CD14-positive monocyte (primary cell): ENCODE data around the gene P3H4. TPM values are rescaled to one million over a fixed set of nuclear protein-coding genes. Genes with fewer than 3 reads are reported as not detected.

Source experiments
- DNase-seq, 3 donors: peaks; one replicate each; pipeline ENCODE4 v3.0.0-alpha.2; 2011 to 2022
- H2AFZ ChIP-seq: 2 replicates; pipeline ENCODE4 v1.6.0; 2012; ENCODE audit warnings: mild to moderate bottlenecking, low read depth, low read length, inconsistent platforms; ENCODE audit not compliant: insufficient read depth, poor library complexity, severe bottlenecking
- H3K27ac ChIP-seq, 2 donors: 1 replicate in 1 of 2; 2 replicates in 1 of 2; pipeline ENCODE4 v1.5.1; 2012 to 2013; ENCODE audit warnings: low read length in 2 of 2, control low read depth in 1 of 2, inconsistent platforms in 1 of 2, low read depth in 1 of 2, mild to moderate bottlenecking in 1 of 2
- H3K27me3 ChIP-seq, 2 donors: one replicate each; pipeline versions ENCODE4 v1.6.0 to v1.6.1; 2011 to 2013; ENCODE audit warnings: low read length in 2 of 2; ENCODE audit not compliant: control insufficient read depth in 2 of 2, insufficient read depth in 2 of 2
- H3K36me3 ChIP-seq, 2 donors: replicated peaks in 1 of 2; 1 replicate in 1 of 2; 2 replicates in 1 of 2; pipeline versions ENCODE4 v1.5.1 to v1.6.1; 2012 to 2013; ENCODE audit warnings: low read length in 2 of 2, control low read depth in 1 of 2, inconsistent platforms in 1 of 2, mild to moderate bottlenecking in 1 of 2; ENCODE audit not compliant: insufficient read depth in 2 of 2, control insufficient read depth in 1 of 2
- H3K4me1 ChIP-seq, 2 donors: 1 replicate in 1 of 2; 2 replicates in 1 of 2; pipeline versions ENCODE4 v1.5.1 to v1.6.1; 2012 to 2013; ENCODE audit warnings: low read length in 2 of 2, control low read depth in 1 of 2, inconsistent platforms in 1 of 2, mild to moderate bottlenecking in 1 of 2, moderate library complexity in 1 of 2; ENCODE audit not compliant: insufficient read depth in 2 of 2, control insufficient read depth in 1 of 2
- H3K4me2 ChIP-seq: replicated peaks from 2 replicates; pipeline ENCODE3; 2012; ENCODE audit warnings: low read length, moderate library complexity, mild to moderate bottlenecking; ENCODE audit not compliant: poor library complexity, severe bottlenecking; ENCODE audit errors: extremely low read depth
- H3K4me3 ChIP-seq, 3 experiments: fragments of 200-600 bp in 1 of 3; sonication (generic) in 1 of 3; replicated peaks in 1 of 3; 1 replicate in 2 of 3; 2 replicates in 1 of 3; pipeline ENCODE4 v1.5.1; 2011 to 2013; ENCODE audit warnings: low read length in 3 of 3, mild to moderate bottlenecking in 3 of 3, control low read depth in 2 of 3, low read depth in 2 of 3, inconsistent platforms in 1 of 3, moderate library complexity in 1 of 3
- H3K79me2 ChIP-seq: 2 replicates; pipeline ENCODE4 v1.6.0; 2012; ENCODE audit warnings: mild to moderate bottlenecking, control low read depth, inconsistent platforms, low read length, moderate library complexity; ENCODE audit not compliant: insufficient read depth
- H3K9ac ChIP-seq: 2 replicates; pipeline ENCODE4 v1.6.0; 2017; ENCODE audit warnings: low read length, mild to moderate bottlenecking; ENCODE audit not compliant: insufficient read depth, poor library complexity, severe bottlenecking
- H3K9me3 ChIP-seq, 2 donors: replicated peaks in 1 of 2; 1 replicate in 1 of 2; 2 replicates in 1 of 2; pipeline versions ENCODE4 v1.5.1 to v1.6.1; 2012 to 2013; ENCODE audit warnings: low read length in 2 of 2, control low read depth in 1 of 2; ENCODE audit not compliant: control insufficient read depth in 1 of 2, insufficient read depth in 1 of 2
- H4K20me1 ChIP-seq: 2 replicates; pipeline ENCODE4 v1.6.0; 2012; ENCODE audit warnings: mild to moderate bottlenecking, low read length, control low read depth, moderate library complexity; ENCODE audit not compliant: insufficient read depth
- H3K27ac Mint-ChIP-seq, 7 donors: one replicate each; pipeline ENCODE4 v1.8.0; 2020; ENCODE audit warnings: mild to moderate bottlenecking in 7 of 7, mixed read lengths in 7 of 7, moderate library complexity in 6 of 7, inconsistent platforms in 2 of 7
- H3K27me3 Mint-ChIP-seq, 3 donors: one replicate each; pipeline ENCODE4 v1.8.0; 2021 to 2022; ENCODE audit warnings: low read depth in 3 of 3, mild to moderate bottlenecking in 3 of 3, mixed read lengths in 3 of 3, moderate library complexity in 3 of 3, inconsistent platforms in 1 of 3
- H3K36me3 Mint-ChIP-seq, 2 donors: one replicate each; pipeline ENCODE4 v1.8.0; 2020; ENCODE audit warnings: mixed read lengths in 2 of 2, inconsistent platforms in 1 of 2, mild to moderate bottlenecking in 1 of 2
- H3K4me1 Mint-ChIP-seq: one replicate; pipeline ENCODE4 v1.8.0; 2020; ENCODE audit warnings: mild to moderate bottlenecking, mixed read lengths
- H3K4me3 Mint-ChIP-seq, 2 donors: one replicate each; pipeline ENCODE4 v1.8.0; 2020; ENCODE audit warnings: mild to moderate bottlenecking in 2 of 2, mixed read lengths in 2 of 2, moderate library complexity in 1 of 2
- H3K9me3 Mint-ChIP-seq, 7 donors: one replicate each; pipeline ENCODE4 v1.8.0; 2020 to 2022; ENCODE audit warnings: mixed read lengths in 7 of 7, mild to moderate bottlenecking in 6 of 7, moderate library complexity in 6 of 7, inconsistent platforms in 2 of 7
- WGBS: methylation state at CpG from one replicate; pipeline ENCODE4 v1.1.5; 2013; ENCODE audit warnings: missing lambda C conversion rate; ENCODE audit not compliant: insufficient coverage; 5-methylcytosine and 5-hydroxymethylcytosine counted together
- intact Hi-C, 2 donors: fragments of 100-400 bp; cut with micrococcal nuclease; formaldehyde crosslinking; loops; one replicate each; pipeline versions ENCODE4 v1.15.0 to v1.15.1; 2023
- polyA plus RNA-seq, 3 donors: library from polyadenylated mRNA; depleted of rRNA in 1 of 3; unstranded in 2 of 3; stranded (reverse) in 1 of 3; fragments of 300-500 nt in 2 of 3; fragments of >200 nt in 1 of 3; fragmentation: Illumina TruSeq in 2 of 3; gene quantifications; 1 replicate in 2 of 3; 2 replicates in 1 of 3; pipeline ENCODE4 v1.2.3, GENCODE V29; 2012 to 2021
- TF ChIP-seq, protein P1 (sequence below): fragments of 200-600 bp; IDR thresholded peaks from one replicate; pipeline ENCODE4 v1.8.0; 2022; ENCODE audit warnings: antibody characterized with exemption, mild to moderate bottlenecking

Gene P3H4
- polyA plus RNA-seq, 3 donors, result 0.13 to 0.46 (median 0.16) TPM

- TF ChIP-seq, protein P1, sequence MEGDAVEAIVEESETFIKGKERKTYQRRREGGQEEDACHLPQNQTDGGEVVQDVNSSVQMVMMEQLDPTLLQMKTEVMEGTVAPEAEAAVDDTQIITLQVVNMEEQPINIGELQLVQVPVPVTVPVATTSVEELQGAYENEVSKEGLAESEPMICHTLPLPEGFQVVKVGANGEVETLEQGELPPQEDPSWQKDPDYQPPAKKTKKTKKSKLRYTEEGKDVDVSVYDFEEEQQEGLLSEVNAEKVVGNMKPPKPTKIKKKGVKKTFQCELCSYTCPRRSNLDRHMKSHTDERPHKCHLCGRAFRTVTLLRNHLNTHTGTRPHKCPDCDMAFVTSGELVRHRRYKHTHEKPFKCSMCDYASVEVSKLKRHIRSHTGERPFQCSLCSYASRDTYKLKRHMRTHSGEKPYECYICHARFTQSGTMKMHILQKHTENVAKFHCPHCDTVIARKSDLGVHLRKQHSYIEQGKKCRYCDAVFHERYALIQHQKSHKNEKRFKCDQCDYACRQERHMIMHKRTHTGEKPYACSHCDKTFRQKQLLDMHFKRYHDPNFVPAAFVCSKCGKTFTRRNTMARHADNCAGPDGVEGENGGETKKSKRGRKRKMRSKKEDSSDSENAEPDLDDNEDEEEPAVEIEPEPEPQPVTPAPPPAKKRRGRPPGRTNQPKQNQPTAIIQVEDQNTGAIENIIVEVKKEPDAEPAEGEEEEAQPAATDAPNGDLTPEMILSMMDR, result no peak
- Mint-ChIP-seq H3K4me1 (peaks cover 63% of the 10 kb centered on the region), H3K27me3 (peaks cover 20 to 31% (median 24%) of the 10 kb centered on the region in 3 donors), H3K9me3 (peaks cover 0 to 5% (median 0%) of the 10 kb centered on the region in 7 donors), H3K4me3 (peak overlapping the region in 1 of 2 donors; percentile 56), H3K36me3 (peaks cover 2 to 4% of the 10 kb centered on the region in 2 donors), H3K27ac (peak overlapping the region in 2 of 7 donors; percentile 33 to 54)
- H3K27ac ChIP-seq, result no peak overlapping the region
- no peaks in the 10 kb centered on the region for H3K79me2 ChIP-seq
- peaks cover 52% of the 10 kb centered on the region for H4K20me1 ChIP-seq
- no peak for DNase-seq
- H3K4me2 ChIP-seq, result no peak overlapping the region
- no peaks in the 10 kb centered on the region for H3K27me3 ChIP-seq
- no peak overlapping the region for H3K9ac ChIP-seq
- intact Hi-C loops, result no loop called here
- no peaks in the 10 kb centered on the region for H3K9me3 ChIP-seq
- H3K4me1 ChIP-seq, result peaks cover 73 to 75% of the 10 kb centered on the region in 2 donors
- no peak overlapping the region for H2AFZ ChIP-seq
- WGBS, result 91% methylated on average over 10 of the region's 13 CpGs
- H3K36me3 ChIP-seq, result peaks cover 0 to 3% of the 10 kb centered on the region in 2 donors
- no peak overlapping the region for H3K4me3 ChIP-seq
Measured at GRCh38 chr17:41781404-41782110, 30.2 kb downstream of the P3H4 start.

GRCh38 chr17:41779954-41780353 lies 31.8 kb downstream of the P3H4 start:
- H3K36me3 ChIP-seq, result peaks cover 0 to 10% of the 10 kb centered on the region in 2 donors
- WGBS, result 100% methylated on average over 1 of the region's 1 CpG
- H3K36me3 Mint-ChIP-seq, result peaks cover 2 to 5% of the 10 kb centered on the region in 2 donors

More at GRCh38 chr17:41779954-41780353, 31.8 kb downstream of the P3H4 start:
- Histone ChIP-seq H3K27me3 (no peaks in the 10 kb centered on the region), H3K27ac (peak overlapping the region in 1 of 2 donors; percentile 61), H3K9me3 (no peaks in the 10 kb centered on the region), H2AFZ (no peak overlapping the region), H3K79me2 (no peaks in the 10 kb centered on the region), H3K4me1 (peaks cover 59 to 62% of the 10 kb centered on the region in 2 donors), H4K20me1 (peaks cover 65% of the 10 kb centered on the region), H3K4me3 (no peak overlapping the region), H3K9ac (no peak overlapping the region), H3K4me2 (no peak overlapping the region)
- Mint-ChIP-seq H3K27me3 (peaks cover 13 to 23% (median 22%) of the 10 kb centered on the region in 3 donors), H3K9me3 (peaks cover 0 to 3% (median 0%) of the 10 kb centered on the region in 7 donors), H3K4me1 (peaks cover 59% of the 10 kb centered on the region), H3K27ac (peak overlapping the region in 1 of 7 donors; percentile 95), H3K4me3 (no peak overlapping the region)
- TF ChIP-seq, protein P1, result no peak
- intact Hi-C loops, result no loop called here
- DNase-seq, result no peak
